Putamen (tissue), 1 donor: ENCODE results near the gene RFESD.
A peak's percentile ranks its signal among the peaks of the same experiment; 100 is the strongest.
"Not testable (repeated sequence)": the region's sequence is repeated elsewhere in the genome, so short reads cannot be mapped to it uniquely, and the experiment has no call there.

ENCODE experiments used
- DNase-seq: peaks from one replicate; pipeline ENCODE4 v3.0.0-alpha.2; 2016; ENCODE audit warnings: low spot score

Gene RFESD

GRCh38 chr5:95628933-95629332 is 17.6 kb upstream of the RFESD start:
- no peak for DNase-seq

DNA sequence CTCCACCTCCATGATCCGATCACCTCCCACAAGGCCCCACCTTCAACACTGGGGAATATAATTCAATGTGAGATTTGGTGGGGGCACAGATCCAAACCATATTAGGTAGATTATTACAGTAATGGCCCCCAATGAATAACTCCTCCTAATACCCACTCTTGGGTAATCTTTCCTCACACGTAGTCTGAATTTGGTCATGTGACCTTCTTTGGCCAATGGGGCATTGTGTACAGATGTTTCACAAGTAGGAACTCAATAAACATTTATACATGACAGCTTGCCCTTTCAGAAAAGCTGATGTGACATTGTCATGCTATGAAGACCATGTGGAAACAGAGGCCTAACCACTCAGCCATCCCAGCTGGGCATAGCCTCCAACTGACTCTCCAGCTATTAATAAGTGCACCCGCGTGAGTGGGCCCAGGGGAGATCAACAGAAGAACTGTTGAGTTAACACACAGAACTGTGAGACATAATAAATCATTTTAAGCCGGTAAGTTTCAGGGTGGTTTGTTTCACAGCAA is 16.1 kb upstream of the RFESD start:
- DNase-seq = no peak

GRCh38 chr5:95631255-95631958 is 15.2 kb upstream of the RFESD start:
- DNase-seq = no peak

- DNase-seq = no peak
Measured at GRCh38 chr5:95631991-95632675, 14.4 kb upstream of the RFESD start.

- DNase-seq = not testable (repeated sequence)
Measured at GRCh38 chr5:95632942-95633341, 13.6 kb upstream of the RFESD start.

GRCh38 chr5:95633671-95634070 is 12.9 kb upstream of the RFESD start:
- DNase-seq = no peak

DNA sequence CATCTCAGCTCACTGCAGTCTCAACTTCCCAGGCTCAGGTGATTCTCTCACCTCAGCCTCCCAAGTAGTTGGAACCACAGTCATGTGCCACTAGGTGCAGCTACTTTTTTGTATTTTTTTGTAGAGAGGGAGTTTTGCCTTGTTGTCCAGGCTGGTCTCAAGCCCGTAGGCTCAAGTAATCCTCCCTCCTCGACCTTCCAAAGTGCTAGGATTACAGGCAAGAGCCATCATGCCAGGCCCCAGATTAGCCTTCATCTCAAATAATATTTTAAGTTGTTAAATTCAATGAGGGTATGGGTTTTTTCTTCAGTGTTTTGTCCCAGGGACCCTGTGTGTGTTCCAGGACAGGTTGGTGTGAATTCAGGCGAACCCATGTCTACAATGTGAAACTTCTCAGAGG is 12.5 kb upstream of the RFESD start:
- DNase-seq = no peak

DNA sequence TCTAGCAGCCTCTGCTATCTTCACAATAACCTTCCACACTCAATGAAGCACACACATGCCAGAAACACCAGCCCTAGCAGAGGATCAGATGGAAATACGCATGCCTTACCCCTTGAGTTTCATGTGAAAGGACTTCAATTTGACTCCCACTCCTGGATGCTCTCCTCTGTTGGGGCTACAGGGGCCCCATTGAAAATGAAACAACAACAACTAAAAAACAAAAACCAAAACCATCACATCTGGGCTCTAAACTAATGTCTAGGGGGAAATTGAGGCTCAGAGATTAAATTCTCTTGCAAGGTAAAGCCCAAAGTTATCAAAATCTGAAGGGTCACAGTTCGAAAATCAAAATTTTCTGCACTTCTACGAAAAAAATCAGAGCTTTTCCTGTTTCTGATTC is 7.9 kb upstream of the RFESD start:
- DNase-seq = no peak

- DNase-seq = no peak
Measured at GRCh38 chr5:95641741-95642220, 4.8 kb upstream of the RFESD start.

DNA sequence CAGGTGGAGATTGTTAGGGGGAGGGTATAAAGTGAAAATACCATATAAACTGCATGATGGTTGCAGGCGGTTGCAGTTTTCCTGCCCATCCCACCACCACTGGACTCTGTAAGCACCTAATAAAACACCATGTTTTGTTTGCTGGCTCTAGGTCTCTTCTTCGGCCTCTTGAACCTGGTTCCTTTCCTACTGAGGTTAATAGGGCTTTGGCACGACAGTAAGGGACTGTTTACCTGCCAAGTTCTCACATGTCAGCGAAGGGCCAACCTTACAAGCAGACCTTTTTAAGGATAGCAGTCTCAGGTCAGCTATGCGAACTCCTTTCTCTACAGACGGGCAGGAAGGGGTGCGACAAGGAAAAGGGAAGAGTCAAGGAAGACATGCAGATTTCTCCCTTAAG is 3.4 kb upstream of the RFESD start:
- DNase-seq = no peak

- DNase-seq = peak; percentile 50
Measured at GRCh38 chr5:95644351-95645042, 2.1 kb upstream of the RFESD start.

DNA sequence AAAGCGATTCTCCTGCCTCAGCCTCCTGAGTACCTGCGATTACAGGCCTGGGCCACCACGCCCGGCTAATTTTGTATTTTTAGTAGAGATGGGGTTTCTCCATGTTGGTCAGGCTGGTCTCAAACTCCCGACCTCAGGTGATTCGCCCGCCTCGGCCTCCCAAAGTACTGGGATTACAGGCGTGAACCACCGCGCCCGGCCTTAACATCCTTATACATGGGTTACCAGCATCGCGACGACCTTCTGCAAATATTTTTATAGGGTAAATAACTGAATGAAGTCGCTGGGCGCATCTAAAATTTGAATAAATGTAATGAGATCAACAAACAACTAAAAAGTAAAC is 380 bp upstream of the RFESD start:
- DNase-seq = not testable (repeated sequence)

GRCh38 chr5:95647886-95648860 is 1.6 kb downstream of the RFESD start:
- DNase-seq = peak; percentile 22

DNA sequence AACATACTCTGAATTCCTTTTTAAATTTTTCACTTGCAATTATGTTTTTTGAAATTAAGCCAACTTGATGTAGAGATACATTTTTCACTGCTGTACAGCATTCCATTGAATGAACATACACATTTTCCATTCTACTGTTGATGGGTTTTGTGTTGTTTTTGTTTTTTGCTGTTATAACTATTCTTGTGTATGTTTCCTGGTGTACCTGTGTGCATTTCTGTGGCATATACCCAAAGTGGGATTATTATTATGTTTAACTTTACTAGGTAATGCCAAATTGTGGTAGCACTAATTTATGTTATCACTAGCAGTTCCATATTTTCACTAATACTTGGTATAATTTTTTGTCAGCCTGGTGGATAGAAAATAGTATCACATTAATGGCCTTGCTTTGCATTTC is 2.7 kb downstream of the RFESD start:
- no peak for DNase-seq

- no peak for DNase-seq
Measured at GRCh38 chr5:95649842-95650620, 3.5 kb downstream of the RFESD start.

GRCh38 chr5:95652849-95653248 is 6.3 kb downstream of the RFESD start:
- DNase-seq = no peak

DNA sequence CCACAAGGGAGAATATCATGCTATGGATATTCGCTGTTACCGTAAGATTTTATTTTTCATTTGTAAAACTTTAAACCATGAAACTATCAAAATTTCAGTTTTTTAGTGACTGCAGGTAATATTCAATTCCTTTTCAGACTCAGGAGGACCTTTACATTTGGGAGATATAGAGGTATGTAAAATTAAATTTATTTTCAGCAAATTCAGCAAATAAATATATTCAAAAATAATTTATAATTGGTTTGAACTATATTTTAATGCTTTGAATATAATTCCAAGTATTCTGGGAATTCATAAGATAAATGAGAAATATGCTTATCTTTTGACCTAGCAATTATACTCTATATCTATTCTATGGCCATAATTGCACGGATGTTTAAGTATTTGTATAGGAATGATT is 7.6 kb downstream of the RFESD start:
- DNase-seq = no peak

- DNase-seq = peak; percentile 72
Measured at GRCh38 chr5:95655575-95655974, 9.0 kb downstream of the RFESD start.

DNA sequence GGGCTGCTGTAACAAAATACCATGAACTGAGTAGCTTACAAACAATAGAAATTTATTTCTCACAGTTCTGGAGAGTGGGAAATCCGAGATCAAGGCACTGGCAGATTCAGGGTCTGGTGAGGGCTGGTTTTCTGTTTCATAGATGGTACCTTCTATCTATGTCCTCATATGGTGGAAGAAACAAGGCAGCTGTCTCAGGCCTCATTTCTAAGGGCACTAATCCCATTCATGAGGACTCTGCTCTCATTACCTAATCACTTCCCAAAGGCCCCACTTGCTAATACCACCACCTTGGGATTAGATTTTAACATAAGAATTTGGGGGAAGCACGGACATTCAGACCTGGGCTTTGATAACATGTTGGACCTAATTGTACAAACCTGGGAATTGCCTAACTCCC is 13.5 kb downstream of the RFESD start:
- no peak for DNase-seq

DNA sequence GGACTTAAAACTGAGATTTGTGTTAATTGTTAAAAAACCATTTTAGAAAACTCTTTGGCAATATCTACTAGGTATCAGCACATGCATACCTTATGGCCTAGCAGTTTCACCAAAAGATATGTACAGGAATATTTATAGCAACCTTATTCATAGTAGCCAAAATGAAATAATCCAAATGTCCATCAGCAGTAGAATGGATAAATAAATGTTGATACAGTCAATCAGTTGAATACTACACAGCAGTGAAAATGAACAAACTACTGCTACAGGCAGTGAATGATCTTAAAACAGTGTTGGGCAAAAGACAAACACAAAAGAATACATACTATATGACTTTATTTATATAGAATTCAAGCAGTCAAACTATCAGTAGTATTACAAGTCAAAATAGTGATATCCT is 16.4 kb downstream of the RFESD start:
- DNase-seq = no peak

- peak; percentile 52 for DNase-seq
Measured at GRCh38 chr5:95664204-95664786, 17.7 kb downstream of the RFESD start.
